IPS-18c (cell line): ENCODE results near the gene FBXW9.
A peak's percentile ranks its signal among the peaks of the same experiment; 100 is the strongest.

Experiments
- H3K4me3 ChIP-seq: 2 replicates; pipeline ENCODE4 v1.7.0; 2013; ENCODE audit warnings: low read depth, mild to moderate bottlenecking, low read length, moderate library complexity; ENCODE audit not compliant: insufficient read depth
- H3K9me3 ChIP-seq: one replicate; pipeline ENCODE4 v1.6.1; 2013; ENCODE audit warnings: mild to moderate bottlenecking, low read length, moderate library complexity; ENCODE audit not compliant: control insufficient read depth, insufficient read depth

Gene FBXW9

DNA sequence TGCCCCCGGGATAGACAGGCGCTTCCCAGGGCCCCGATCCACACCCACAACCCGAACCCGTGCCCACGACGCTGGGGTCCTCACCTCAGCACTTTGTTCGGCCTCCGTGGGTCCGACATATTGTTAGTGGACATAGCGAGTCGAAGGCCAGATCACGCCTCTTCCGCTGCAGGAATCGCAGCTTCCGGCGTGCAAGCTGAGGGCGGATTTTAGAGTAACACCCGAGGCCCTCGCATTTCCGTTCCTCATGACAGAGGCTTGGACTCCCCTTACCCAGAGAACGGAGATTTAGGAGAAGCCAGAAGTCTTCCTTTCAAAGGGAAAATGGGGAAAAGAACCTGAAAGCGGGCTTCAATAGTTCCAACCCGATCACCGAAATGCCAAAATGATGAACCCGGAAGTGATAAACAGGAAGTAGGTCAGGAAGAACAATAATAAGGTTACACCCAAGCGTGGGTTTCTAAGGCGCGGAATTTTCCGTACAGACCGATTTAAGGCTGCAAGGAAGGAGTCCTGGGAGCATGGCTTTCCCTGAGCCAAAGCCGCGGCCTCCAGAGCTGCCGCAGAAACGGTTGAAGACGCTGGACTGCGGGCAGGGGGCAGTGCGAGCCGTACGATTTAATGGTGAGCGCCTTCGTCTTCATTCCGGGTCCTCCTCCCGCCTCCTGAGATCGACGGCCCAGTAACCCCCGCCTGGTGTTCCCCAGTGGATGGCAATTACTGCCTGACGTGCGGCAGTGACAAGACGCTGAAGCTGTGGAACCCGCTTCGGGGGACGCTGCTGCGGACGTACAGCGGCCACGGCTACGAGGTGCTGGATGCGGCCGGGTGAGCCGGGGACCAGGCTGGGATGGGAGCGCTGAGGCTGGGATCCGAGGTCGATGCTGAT lies 26.9 kb downstream of the FBXW9 start:
- Histone ChIP-seq H3K9me3 (peaks cover 2% of the 10 kb centered on the region), H3K4me3 (peak overlapping the region; percentile 94)

DNA sequence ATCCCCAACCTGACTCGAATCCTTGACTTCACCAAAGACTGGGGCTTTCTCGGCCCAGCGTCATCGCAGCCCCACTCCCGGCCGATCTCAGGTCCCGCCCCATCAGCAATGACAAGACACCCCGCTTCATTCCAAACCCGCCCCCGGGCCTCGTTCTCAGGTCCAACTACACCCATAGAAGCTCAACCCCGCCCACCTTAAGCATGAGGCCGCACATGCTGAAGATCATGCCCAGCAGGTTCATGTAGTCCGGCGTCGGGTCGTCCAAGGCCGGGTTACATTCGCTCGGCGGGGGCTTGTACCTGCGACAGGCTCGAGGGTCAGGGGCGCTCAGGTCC lies 27.5 kb downstream of the FBXW9 start:
- H3K9me3 ChIP-seq: peaks cover 2% of the 10 kb centered on the region
- peak overlapping the region; percentile 94 for H3K4me3 ChIP-seq

DNA sequence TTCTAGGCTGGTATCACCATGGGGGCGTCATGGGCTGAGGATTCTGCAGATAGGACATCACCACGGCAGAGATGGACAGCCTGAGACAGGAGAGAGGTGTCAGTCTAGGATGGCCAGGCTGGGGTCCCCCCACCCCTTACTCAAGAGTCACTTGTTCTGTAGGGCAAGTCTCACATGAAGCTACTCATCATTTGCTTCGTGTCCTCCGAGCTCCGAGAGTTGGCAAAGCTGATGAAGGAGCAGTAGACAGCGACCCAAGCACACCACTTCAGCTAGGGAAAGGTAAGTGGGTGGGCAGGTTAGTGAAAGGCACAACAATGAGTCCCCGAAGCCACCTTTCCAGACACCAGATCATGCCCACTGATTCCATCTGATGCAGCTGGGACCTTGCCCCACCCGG lies 28.1 kb downstream of the FBXW9 start:
- Histone ChIP-seq H3K4me3 (peak overlapping the region; percentile 94), H3K9me3 (peaks cover 2% of the 10 kb centered on the region)

DNA sequence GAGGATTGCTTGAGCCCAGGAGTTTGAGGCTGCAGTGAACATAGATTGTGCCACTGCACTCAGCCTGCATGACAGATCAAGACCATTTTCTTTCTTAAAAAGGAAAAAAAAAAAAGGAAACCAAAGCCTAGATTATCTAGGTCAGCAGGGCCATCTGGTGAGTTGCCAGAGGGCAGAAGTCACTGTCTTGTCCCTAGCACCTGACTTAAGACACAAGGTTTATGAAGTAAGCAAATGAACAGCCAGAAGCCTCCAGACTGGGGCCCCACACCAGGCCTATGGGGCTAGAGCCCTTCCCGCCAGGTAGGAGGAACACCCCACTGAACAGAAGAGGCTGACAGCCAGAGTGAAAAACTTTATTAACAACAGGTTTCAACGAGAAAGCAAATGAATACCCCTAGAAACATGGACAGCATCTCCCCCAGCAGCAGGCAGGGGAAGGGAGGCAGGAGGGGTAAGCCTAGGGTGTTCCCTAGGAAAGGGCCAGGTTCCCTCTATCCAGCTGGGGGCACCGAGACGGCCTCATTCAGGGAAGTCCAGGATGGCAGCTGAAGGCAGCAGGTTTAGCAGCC lies 28.6 kb downstream of the FBXW9 start:
- H3K4me3 ChIP-seq: 0 out of 2 replicates have a peak overlapping the region, but pooled peaks have one; percentile 94
- peaks cover 2% of the 10 kb centered on the region for H3K9me3 ChIP-seq

DNA sequence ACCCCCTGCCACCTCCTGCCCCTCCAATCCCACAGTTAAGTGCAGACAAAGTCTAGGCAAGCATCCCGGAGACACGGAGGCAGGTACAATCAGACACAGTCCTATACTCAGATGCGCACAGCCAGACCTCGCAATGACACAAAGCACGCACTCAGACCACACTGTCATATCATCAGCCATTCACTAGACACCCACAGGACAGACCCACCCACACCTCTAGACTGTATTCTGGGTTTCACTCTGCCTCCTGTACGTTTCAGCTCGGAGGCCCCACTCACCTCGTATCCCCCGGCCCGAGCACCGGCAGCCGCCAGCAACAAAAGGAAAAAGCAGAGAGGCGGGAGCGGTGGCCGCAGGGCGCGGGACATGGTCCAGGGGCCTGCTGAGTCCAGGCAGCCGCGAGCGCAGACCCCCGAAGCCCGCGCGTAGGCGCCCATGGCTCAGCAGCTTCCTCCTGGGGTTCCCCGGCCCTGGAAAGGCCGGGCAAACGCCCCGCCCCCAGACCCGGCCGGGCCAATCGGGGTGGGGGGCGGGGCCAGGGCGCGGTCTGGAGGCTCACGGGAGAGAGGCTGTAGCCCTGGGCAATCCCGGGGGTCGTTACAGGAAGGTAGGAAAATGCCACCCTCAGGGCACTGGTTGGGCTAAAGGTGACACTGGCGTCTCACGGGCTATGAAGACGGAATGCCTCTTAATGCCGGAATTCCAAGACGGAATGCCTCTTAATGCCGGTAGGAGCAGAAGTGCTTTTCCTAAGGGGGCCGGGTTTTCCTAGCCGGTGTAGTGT lies 30.0 kb downstream of the FBXW9 start, which contains the start of the genes MAN2B1 and WDR83:
Gene MAN2B1, minus strand, starts transcription at position 478 of the 784 bp plus-strand sequence. Its CDS starts 41 bp downstream, at position 437.
Gene WDR83, plus strand, starts transcription at position 543 of the 784 bp plus-strand sequence. CDS start 2,984 bp downstream, outside the sequence.
- peak within 1 kb of the TSS; percentile 80 for H3K4me3 ChIP-seq
- peaks cover 2% of the 10 kb centered on the region for H3K9me3 ChIP-seq

DNA sequence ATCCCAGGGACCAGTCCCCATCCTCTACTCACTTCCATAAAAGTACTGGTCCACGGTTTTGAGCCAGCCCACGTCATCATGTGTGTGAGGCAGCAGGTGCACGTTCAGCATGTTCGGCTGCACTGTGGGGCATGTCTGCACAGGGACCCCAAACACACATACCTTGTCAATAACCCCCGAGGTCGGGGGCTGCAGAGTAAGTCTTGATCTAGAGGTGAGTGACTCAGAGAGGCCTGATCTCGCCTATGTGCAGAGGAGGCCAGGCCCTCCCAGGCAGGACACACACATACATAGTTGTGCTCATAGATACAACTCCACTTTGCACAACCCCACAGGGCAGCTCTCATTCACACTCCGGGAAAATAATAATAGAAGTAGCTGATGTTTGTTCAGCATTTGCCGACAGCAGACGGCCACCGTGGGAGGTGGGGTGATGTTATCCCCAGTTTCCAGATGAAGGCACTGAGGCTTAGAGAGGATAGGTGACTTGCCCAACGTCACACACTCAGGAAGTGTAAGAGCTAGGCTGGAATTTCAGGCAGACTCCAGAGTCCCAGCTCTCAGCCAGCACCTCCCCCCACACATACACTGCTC lies 30.7 kb downstream of the FBXW9 start:
- peaks cover 2% of the 10 kb centered on the region for H3K9me3 ChIP-seq
- H3K4me3 ChIP-seq: peak overlapping the region; percentile 80

DNA sequence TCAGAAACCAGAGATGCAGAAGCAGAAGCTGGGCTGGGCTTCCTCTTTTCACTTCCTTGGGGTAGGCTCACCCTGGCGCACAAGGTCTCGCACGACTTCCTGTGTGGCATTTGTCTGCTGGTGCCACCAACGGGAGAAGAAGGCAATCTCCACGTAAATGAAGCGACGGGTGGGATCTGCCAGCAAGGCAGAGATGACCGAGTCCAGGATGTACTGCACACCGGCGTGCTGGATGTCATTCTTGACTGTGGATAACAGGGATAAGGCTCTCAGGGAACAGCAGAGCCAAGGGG lies 31.2 kb downstream of the FBXW9 start:
- H3K4me3 ChIP-seq: no peak overlapping the region
- peaks cover 2% of the 10 kb centered on the region for H3K9me3 ChIP-seq

DNA sequence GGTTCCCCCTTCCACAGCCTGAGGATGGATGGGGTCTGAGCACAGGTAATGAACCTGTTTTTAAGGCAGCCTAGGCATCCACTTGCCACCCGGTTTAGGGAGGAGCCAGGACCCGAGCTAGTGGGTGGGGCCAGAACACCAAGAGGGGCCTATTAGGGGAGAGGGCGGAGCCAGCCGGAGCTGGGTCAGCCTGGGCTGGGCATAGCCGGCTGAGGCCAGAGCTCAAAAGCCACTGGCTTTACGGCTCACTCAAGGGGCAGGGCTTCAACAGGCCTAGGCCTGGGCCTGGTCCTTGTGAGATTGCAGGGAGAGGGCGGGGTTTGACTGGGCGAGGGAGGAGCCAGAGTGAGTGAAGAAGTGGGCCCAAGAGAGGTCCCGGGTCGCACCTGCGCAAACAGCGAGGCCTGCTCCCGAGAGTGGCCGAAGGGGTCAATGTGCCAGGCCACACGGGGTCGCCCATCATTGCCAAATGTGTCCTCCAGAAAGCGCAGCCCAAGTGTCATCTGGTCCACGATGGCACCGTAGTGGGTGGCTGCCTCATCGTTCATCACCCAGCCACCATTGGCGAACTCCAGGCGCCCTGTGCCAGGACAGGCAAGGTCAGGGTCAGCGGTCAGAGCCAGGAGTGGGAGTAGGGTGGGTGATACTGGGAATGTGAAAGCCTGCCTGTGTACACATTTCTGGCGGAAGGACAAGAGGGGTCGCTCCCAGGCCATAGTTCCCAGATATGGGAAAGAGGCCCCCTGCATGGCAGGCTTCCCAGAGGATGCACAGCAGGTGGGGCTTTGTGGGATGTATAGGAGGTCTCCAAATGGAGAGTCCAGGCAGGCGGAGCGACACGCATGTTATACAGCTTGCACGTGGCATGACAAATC lies 31.8 kb downstream of the FBXW9 start:
- Histone ChIP-seq H3K9me3 (peaks cover 2% of the 10 kb centered on the region), H3K4me3 (no peak overlapping the region; the same call in 1 of the 2 replicates)

DNA sequence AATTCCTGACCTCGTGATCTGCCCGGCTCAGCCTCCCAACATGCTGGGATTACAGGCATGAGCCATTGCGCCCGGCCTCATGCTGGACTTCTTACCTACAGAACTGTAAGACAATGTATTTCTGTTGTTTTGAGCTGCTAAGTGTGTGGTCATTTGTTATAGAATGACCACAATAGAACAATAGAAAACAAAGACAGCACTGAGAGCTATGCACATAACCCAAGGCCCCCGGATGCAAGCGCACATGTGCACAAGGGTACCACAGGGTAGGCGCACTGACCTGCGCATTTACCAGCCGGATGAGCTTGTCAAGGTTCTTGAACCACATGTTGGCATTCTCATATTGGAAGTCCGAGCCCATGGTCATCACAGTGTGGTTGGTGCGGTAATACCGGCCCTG lies 35.5 kb downstream of the FBXW9 start:
- H3K4me3 ChIP-seq: no peak overlapping the region
- H3K9me3 ChIP-seq: no peaks in the 10 kb centered on the region

DNA sequence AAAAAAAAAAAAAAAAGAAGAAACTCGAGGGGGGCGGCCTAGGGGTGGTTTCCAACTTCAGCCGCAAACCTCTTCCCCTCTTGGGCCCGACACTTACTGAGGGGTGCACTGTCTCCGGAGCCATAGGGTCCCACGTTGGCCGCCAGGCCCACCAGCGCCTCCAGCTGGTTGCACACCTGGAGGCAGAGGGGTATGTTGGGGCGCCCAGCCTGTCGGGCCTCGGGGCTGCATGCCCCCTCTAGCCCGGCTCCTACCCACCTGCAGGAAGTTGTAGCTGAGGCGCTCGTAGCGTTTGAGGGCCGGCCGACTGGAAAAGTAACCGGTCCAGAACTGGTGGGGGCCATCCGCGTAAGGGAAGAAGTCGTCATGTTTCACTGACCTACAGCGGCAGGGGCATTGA lies 38.5 kb downstream of the FBXW9 start:
- H3K4me3 ChIP-seq: no peak overlapping the region
- no peaks in the 10 kb centered on the region for H3K9me3 ChIP-seq

DNA sequence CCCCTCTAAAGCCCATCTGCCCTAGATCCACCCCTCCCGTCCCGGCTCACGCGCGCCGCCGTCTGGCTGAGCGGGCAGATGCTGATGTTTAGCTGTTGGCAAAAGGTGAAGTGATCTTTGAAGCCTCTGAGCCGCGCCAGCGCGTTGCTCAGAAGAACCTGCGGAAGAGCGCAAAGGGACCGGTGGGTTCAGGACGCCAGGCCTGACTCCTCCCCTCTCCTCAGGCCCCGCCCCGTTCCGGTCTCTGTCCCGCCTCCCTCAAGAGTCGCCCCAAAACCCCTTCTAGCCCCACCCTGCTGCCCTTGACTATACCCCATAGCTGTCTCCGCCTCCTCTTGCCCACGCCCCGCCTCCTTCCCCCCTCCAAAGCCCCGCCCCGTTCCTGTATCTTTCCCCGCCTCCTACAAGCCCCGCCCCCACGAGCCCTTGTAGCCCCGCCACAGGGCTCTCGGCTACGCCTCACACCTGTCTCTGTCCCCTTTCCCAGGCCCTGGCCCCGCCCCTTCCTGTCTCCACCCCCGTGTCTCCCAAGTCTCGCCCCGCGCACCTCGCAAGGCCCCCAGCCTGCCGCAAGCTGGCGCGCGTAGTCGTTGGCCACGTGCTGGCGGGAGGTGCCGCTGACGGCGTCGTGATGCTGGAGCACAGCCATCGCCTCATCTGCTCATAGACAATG lies 39.4 kb downstream of the FBXW9 start:
- Histone ChIP-seq H3K9me3 (no peaks in the 10 kb centered on the region), H3K4me3 (peak overlapping the region; percentile 11; the same call in 1 of the 2 replicates)

DNA sequence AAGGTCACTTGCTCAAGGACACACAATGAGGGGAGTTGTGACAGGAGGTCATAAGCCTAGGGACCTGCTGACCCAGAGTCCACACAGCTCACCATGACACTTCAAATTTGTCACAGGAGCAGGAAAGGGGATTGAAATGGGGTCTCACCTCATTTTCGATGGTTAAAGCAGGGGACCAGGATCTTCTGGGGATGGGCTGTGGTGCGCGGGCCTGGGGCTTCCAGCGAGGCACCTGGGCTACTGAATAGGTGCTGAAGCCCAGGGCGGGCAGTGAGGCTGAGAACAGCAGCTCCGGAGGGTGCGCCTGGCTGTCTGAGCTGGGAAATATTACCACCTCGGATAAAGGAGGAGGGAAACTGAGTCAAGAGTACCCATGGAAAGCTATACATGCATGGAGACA lies 40.9 kb downstream of the FBXW9 start:
- no peak overlapping the region for H3K4me3 ChIP-seq

DNA sequence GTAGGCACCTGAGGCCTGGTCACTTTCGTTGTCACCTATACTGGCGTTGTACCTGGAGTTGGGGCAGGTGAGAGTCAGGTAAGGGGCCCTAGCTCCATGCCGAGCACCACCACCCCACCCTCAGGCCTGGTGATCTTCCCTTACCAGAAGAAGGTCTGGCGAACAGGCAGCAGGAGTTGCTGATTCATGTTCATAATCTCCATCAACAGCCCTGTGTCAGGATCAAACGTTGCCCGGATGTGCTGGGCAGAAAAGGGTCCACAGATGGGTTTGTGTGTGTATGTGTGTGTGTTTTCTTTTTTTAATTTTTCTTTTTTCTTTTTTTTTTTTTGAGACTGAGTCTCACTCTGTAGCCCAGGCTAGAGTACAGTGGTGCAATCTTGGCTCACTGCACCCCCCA lies 44.2 kb downstream of the FBXW9 start:
- no peaks in the 10 kb centered on the region for H3K9me3 ChIP-seq
- no peak overlapping the region for H3K4me3 ChIP-seq

More for the DNA sequence above, 40.9 kb downstream of the FBXW9 start:
- no peaks in the 10 kb centered on the region for H3K9me3 ChIP-seq

DNA sequence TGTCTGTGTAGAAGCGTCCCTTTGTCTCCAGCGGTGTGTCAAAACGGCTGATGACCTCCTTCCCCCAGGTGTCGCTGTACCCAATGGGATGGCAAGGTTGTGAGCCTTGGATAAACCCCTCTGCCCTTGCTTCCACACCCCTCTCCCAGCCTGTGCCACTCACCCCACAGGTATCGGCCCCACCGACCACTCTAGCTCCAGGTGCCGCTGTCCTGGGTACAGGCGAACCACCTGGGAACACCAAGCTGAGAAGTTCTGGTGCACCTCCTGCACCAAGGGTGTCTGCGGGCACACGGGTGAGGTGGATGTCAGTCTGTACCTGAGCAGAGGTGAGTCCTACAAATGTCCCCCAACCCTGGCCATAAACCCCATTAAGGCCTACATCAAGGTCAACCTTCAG lies 46.5 kb downstream of the FBXW9 start:
- H3K9me3 ChIP-seq: no peaks in the 10 kb centered on the region
- H3K4me3 ChIP-seq: no peak overlapping the region

DNA sequence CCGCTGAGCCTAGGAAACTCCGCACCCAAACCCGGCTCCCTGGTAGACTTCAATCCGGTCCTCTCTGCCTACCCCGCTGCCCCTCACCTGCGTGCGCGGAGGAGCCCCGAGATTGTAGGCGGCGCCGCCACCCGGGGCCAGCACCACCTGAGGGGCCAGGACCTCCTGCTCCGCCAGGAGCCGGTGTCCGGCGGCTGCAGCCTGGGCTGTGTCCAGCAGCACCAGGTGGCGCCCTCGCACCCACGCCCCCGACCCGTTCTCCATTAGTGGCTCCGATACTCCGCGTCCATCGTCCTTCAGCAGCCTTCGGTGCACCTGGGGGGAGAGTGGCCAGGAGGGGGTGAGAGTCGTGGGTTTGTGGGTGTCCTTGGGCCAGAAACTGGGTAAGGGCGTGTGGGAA lies 48.3 kb downstream of the FBXW9 start:
- Histone ChIP-seq H3K9me3 (no peaks in the 10 kb centered on the region), H3K4me3 (peak overlapping the region; percentile 22; the same call in 1 of the 2 replicates)

DNA sequence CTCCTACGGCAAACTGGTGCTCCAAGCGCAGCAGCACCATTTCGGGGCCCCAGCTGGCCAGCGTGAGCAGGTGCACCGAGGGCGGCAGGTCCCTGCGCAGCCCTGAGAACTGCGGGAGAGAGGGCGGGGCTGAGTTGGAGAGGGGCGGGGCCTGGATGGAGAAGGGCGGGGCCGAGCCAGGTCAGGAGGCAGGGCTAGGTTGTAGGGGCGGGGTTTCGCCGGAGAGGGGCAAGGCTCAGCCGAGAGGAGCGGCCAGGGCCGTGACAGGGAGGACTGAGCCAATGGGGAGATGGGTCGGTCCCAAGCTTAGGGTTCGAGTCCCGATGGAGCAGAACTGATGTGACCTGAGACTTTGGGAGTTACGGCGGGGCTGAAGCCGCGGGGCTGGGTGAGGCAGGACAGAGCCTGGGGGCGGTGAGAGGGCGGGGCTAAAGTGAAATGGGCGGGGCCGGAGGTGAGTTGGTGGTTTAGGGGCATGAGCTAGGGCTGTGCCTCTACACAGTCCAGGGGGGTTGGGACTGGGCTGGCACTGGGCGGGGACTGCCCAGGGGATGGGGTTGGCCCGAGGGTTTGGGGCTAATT lies 48.9 kb downstream of the FBXW9 start:
- peak overlapping the region; percentile 22; the same call in 1 of the 2 replicates for H3K4me3 ChIP-seq
- H3K9me3 ChIP-seq: no peaks in the 10 kb centered on the region
